HepG2 (cell line): ENCODE results near the gene INTS6. TPM values are rescaled to one million over a fixed set of nuclear protein-coding genes. Genes with fewer than 3 reads are reported as not detected.

Source experiments
- ATF2 ChIP-seq: sonication (generic); formaldehyde crosslinking; IDR thresholded peaks from 2 replicates; pipeline ENCODE4 v1.4.0; 2020; ENCODE audit warnings: missing genetic modification reagents
- BRCA1 ChIP-seq: sonication (generic); formaldehyde crosslinking; IDR thresholded peaks from 2 replicates; pipeline ENCODE4 v1.4.0; 2020; ENCODE audit warnings: missing genetic modification reagents
- KLF6 ChIP-seq: IDR thresholded peaks from 2 replicates; pipeline ENCODE4 v1.8.0; 2016; ENCODE audit warnings: missing biosample characterization, missing genetic modification reagents
- MIER2 ChIP-seq: IDR thresholded peaks from 2 replicates; pipeline ENCODE4 v1.6.1; 2016; ENCODE audit warnings: missing biosample characterization, missing genetic modification reagents
- NFIC ChIP-seq: IDR thresholded peaks from 2 replicates; pipeline ENCODE4 v1.6.1; 2012; ENCODE audit warnings: mild to moderate bottlenecking, low read length, inconsistent platforms
- POLR2AphosphoS5 ChIP-seq: IDR thresholded peaks from 2 replicates; pipeline ENCODE4 v1.6.1; 2012; ENCODE audit warnings: low read depth, low read length
- SNAPC4 ChIP-seq: sonication (generic); formaldehyde crosslinking; IDR thresholded peaks from 2 replicates; pipeline ENCODE4 v1.4.0; 2020; ENCODE audit warnings: mild to moderate bottlenecking, missing genetic modification reagents
- ZBTB10 ChIP-seq: sonication (generic); formaldehyde crosslinking; IDR thresholded peaks from 2 replicates; pipeline ENCODE4 v1.4.0; 2020; ENCODE audit warnings: missing genetic modification reagents, borderline replicate concordance
- ZBTB2 ChIP-seq: sonication (generic); formaldehyde crosslinking; IDR thresholded peaks from 2 replicates; pipeline ENCODE4 v1.8.0; 2022; ENCODE audit warnings: low read depth, missing genetic modification reagents
- ZFP36L2 ChIP-seq: sonication (generic); formaldehyde crosslinking; IDR thresholded peaks from 2 replicates; pipeline ENCODE4 v1.4.0; 2020; ENCODE audit warnings: missing genetic modification reagents
- ZNF138 ChIP-seq: sonication (generic); formaldehyde crosslinking; IDR thresholded peaks from 2 replicates; pipeline ENCODE4 v1.5.0; 2020; ENCODE audit warnings: mild to moderate bottlenecking, low read depth, missing genetic modification reagents
- ZNF333 ChIP-seq: sonication (generic); formaldehyde crosslinking; IDR thresholded peaks from 2 replicates; pipeline ENCODE4 v1.4.0; 2020; ENCODE audit warnings: mild to moderate bottlenecking, missing genetic modification reagents, borderline replicate concordance
- ZNF350 ChIP-seq: sonication (generic); formaldehyde crosslinking; IDR thresholded peaks from 2 replicates; pipeline ENCODE4 v1.4.0; 2020; ENCODE audit warnings: mild to moderate bottlenecking, low read depth, missing genetic modification reagents, borderline replicate concordance
- ZNF563 ChIP-seq: sonication (generic); formaldehyde crosslinking; IDR thresholded peaks from 2 replicates; pipeline ENCODE4 v1.8.0; 2022; ENCODE audit warnings: mild to moderate bottlenecking, moderate library complexity, missing genetic modification reagents
- ZUFSP ChIP-seq: sonication (generic); formaldehyde crosslinking; IDR thresholded peaks from 2 replicates; pipeline ENCODE4 v1.9.0; 2021; ENCODE audit warnings: missing genetic modification reagents, mild to moderate bottlenecking, borderline replicate concordance
- polyA plus RNA-seq, 8 experiments: library from polyadenylated mRNA; depleted of rRNA in 3 of 8; stranded (reverse) in 7 of 8; unstranded in 1 of 8; fragments of >200 nt; fragmentation: Illumina TruSeq in 4 of 8; extraction: Trizol in 4 of 8; gene quantifications; 2 replicates each; pipeline versions ENCODE4 v1.2.1 to v1.2.3, GENCODE V29; 2011 to 2016; ENCODE audit warnings: low read depth in 4 of 8, missing spikeins in 1 of 8, mixed read lengths in 1 of 8; ENCODE audit not compliant: insufficient read depth in 1 of 8
- total RNA-seq, 5 experiments: library from RNA; depleted of rRNA; stranded (reverse); fragments of >200 nt; fragmentation: Illumina TruSeq; extraction: Trizol; gene quantifications; 2 replicates each; pipeline ENCODE4 v1.2.3, GENCODE V29; 2016; ENCODE audit warnings: low read depth in 1 of 5

The INTS6 gene
- total and polyA plus RNA-seq, 2 of the 13 experiments (the other 11 are each of a cell fraction or from before 2014, with no cell fraction given): 27.9 to 38.4 TPM

- TF ChIP-seq ZNF350 (CRISPR knock-in tag): peak; percentile 64; the same call in 1 of the 2 replicates
- TF ChIP-seq ATF2 (CRISPR knock-in tag): peak; percentile 67; the same call in 1 of the 2 replicates
- no peak for TF ChIP-seq NFIC
- TF ChIP-seq SNAPC4: peak; percentile 61; the same call in 1 of the 2 replicates
- peak; percentile 74; the same call in 1 of the 2 replicates for TF ChIP-seq BRCA1 (CRISPR knock-in tag)
- peak; percentile 82; the same call in 1 of the 2 replicates for TF ChIP-seq ZFP36L2
- TF ChIP-seq ZBTB2 (CRISPR knock-in tag): peak; percentile 58; the same call in 1 of the 2 replicates
- TF ChIP-seq ZNF138 (CRISPR knock-in tag): peak; percentile 31; the same call in 1 of the 2 replicates
- peak; percentile 63; the same call in 1 of the 2 replicates for TF ChIP-seq KLF6 (CRISPR knock-in tag)
- no peak for TF ChIP-seq MIER2 (CRISPR knock-in tag)
- no peak for TF ChIP-seq ZUFSP (CRISPR knock-in tag)
- 0 out of 2 replicates have a peak, but pooled peaks have one; percentile 52 for TF ChIP-seq ZNF333 (CRISPR knock-in tag)
- peak; percentile 99 for TF ChIP-seq POLR2AphosphoS5
- TF ChIP-seq ZBTB10 (CRISPR knock-in tag): 0 out of 2 replicates have a peak, but pooled peaks have one; percentile 56
- peak; percentile 43; the same call in 1 of the 2 replicates for TF ChIP-seq ZNF563 (CRISPR knock-in tag)
These were observed at the start of gene INTS6 (continued) for GRCh38 chr13:51452361-51453206.
